Smooth muscle cell of the umbilical artery (primary cell): ENCODE results near the gene TMEM250. TPM values are rescaled to one million over a fixed set of nuclear protein-coding genes. Genes with fewer than 3 reads are reported as not detected.

Source experiments
- total RNA-seq: library from RNA; depleted of rRNA; stranded (reverse); fragments of >200 nt; gene quantifications from 2 replicates; pipeline ENCODE4 v1.2.3, GENCODE V29; 2014

TMEM250 gene, protein sequence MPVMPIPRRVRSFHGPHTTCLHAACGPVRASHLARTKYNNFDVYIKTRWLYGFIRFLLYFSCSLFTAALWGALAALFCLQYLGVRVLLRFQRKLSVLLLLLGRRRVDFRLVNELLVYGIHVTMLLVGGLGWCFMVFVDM
- 47.8 and 52.3 TPM in 2 replicates for total RNA-seq

DNA sequence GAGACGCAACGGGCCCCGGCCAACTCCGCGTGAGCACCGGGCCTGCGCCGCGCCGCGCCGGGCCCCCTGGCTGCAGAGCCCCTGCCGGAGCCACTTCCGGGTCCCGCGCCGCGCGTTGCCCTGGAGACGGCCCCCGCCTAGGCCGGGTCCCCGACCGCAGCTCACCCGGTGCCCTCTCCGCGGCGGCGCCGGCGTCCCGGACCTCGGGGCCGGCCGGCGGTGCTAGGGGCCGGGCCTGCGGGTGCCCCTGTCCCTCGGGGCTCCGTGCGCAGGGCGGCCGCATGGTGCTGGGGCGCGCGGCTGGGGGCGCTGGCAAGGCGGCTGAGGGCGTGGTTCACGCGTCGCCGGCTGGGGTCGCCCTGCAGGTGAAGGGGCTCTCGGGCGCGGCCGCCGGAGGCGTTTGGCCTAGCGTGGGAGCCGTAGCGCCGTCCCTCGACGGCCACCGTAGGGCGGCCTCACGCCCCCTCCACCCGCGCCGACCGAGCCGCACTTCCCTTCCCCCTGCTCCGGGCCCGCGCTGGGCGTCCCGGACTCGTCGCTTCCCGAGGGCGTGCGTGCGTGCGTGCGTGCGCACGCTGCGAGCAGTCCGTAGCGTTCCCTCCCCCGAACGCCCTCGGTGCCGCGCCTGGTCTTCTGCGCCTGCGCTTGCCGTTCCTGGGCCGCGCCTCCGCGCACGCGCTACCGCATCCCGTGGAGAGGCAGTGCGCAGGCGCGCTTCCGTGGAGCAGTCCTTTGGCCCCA is at the start of gene TMEM250:
TMEM250 (minus strand) TSS at position 556 of the 741 bp plus-strand sequence. CDS start 1,975 bp downstream, outside the sequence.

DNA sequence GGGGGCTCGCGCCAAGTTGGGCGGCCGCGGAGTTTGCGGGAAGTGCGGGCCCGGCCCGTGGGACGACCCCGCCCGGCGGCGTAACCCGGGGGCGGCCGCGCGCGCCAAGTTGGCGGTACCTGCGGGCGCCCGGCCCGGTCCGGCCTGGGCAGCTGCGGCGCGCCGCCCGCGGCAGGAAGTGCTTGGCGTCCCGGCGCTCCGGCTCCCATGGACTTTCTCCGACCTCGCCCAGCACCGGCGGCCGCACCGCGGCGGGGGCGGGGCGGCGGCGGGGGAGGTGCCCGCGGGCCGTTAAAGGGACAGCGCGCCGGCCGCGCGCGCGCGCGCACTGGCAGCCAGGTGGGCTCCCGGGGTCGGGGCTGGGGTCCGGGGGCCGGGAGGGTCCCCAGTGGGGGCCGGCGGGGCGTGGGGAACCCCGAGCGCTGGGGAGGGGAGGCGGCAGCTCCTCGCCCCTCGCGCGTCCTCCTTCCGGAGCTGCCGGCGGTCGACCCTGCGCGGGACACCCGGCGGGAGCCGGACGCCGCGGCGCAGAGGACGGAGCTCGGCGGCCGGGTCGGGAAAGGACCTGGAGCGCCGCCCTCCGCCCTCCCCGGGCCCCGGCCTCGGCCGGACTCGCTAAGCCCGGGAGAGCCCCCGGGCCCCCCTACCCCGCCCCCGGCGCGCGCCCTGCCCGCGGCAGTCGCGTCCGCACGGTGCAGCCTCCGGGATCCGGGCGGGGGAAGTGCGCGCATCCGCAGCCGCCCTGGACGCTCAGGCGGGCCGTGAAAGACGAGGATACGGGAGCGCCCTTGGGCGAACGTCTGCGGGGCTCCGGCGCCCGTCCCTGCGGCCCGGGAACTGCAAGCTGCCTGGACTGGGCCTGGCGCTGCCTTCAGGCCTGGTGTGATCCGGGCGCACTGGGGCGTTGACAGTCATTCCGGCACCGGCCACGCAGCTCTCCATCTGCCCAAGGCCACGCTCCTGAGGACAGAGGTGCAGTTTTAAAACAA is 23.3 kb downstream of the TMEM250 start, which contains the start of gene NACC2:
NACC2 (minus strand) TSS at position 220 of the 989 bp plus-strand sequence. CDS start 44,768 bp downstream, outside the sequence.

Other genes with a start within 250 kb of the TMEM250 start
- gene CAMSAP1, start 211.3 kb downstream of the TMEM250 start, total RNA-seq, result 19.9 and 38.7 TPM in 2 replicates
- gene UBAC1, start 157.5 kb downstream of the TMEM250 start, total RNA-seq, result 27.1 and 29.4 TPM in 2 replicates
- 32.4 and 50.5 TPM in 2 replicates for gene NACC2, start 23.6 kb downstream of the TMEM250 start, total RNA-seq
- gene LHX3, start 86.3 kb upstream of the TMEM250 start, total RNA-seq, result not detected in 2 replicates
- 21.4 and 42.6 TPM in 2 replicates for gene QSOX2, start 126.9 kb upstream of the TMEM250 start, total RNA-seq
- not detected in 2 replicates for gene CCDC187, start 185.2 kb upstream of the TMEM250 start, total RNA-seq
- 38.6 and 68.0 TPM in 2 replicates for gene GPSM1, start 208.7 kb upstream of the TMEM250 start, total RNA-seq
- gene DNLZ, start 244.9 kb upstream of the TMEM250 start, total RNA-seq, result 12.7 and 19.0 TPM in 2 replicates